T47D (cell line): Measurements from ENCODE around the gene GIMAP8.

Experiments used
- DNase-seq, 2 experiments: peaks; one replicate each; pipeline versions ENCODE4 v3.0.0 to v3.0.0-alpha.2; 2011 to 2012; ENCODE audit warnings: low read depth in 1 of 2, low spot score in 1 of 2
- JUND ChIP-seq: IDR thresholded peaks from 2 replicates; pipeline ENCODE4 v1.6.1; 2012; ENCODE audit warnings: low read depth
- in situ Hi-C: cut with HindIII; loops from 2 replicates; pipeline ENCODE4 v1.10.0; 2016; ENCODE audit warnings: low sequenced_read_pairs, low pct_unique_long_range_greater_than_20kb

GIMAP8 gene

GRCh38 chr7:150406567-150407421, 43.6 kb upstream of the GIMAP8 start:
- TF ChIP-seq JUND: no peak
- no peak for DNase-seq
- in situ Hi-C loops: no loop called here

GRCh38 chr7:150407588-150408392, 42.6 kb upstream of the GIMAP8 start:
- no peak for DNase-seq
- in situ Hi-C loops: no loop called here
- no peak for TF ChIP-seq JUND

GRCh38 chr7:150408393-150409299, 41.8 kb upstream of the GIMAP8 start:
- TF ChIP-seq JUND: no peak
- in situ Hi-C loops: no loop called here
- DNase-seq: no peak

GRCh38 chr7:150409300-150410030, 41.0 kb upstream of the GIMAP8 start:
- in situ Hi-C loops: no loop called here
- TF ChIP-seq JUND: no peak
- DNase-seq: peak in 1 of 2 experiments; percentile 33

GRCh38 chr7:150410131-150410530, 40.3 kb upstream of the GIMAP8 start:
- no peak for TF ChIP-seq JUND
- no peak for DNase-seq
- in situ Hi-C loops: no loop called here

- no peak for TF ChIP-seq JUND
- DNase-seq: no peak
- in situ Hi-C loops: no loop called here
Observed at GRCh38 chr7:150410680-150411346, 39.6 kb upstream of the GIMAP8 start.

- no peak for DNase-seq
- TF ChIP-seq JUND: no peak
- in situ Hi-C loops: no loop called here
Observed at GRCh38 chr7:150411606-150412005, 38.8 kb upstream of the GIMAP8 start.

- DNase-seq: no peak
- no peak for TF ChIP-seq JUND
- in situ Hi-C loops: no loop called here
Observed at GRCh38 chr7:150412016-150412415, 38.4 kb upstream of the GIMAP8 start.

- no peak for TF ChIP-seq JUND
- in situ Hi-C loops: no loop called here
Observed at GRCh38 chr7:150412518-150413488, 37.6 kb upstream of the GIMAP8 start.

GRCh38 chr7:150413640-150414081, 36.8 kb upstream of the GIMAP8 start:
- in situ Hi-C loops: no loop called here
- DNase-seq: no peak

More at GRCh38 chr7:150412518-150413488, 37.6 kb upstream of the GIMAP8 start:
- DNase-seq: no peak

More at GRCh38 chr7:150413640-150414081, 36.8 kb upstream of the GIMAP8 start:
- no peak for TF ChIP-seq JUND
